ENCODE data around the gene MLLT1.

- TF ChIP-seq EP300 (IDR thresholded peaks at IDR 0.05) = no peak
- TF ChIP-seq CTCF (IDR thresholded peaks at IDR 0.05) = no peak
- TF ChIP-seq POLR2A (IDR thresholded peaks at IDR 0.05) = no peak
Observed at GRCh38 chr19:6204212-6204611, 75.6 kb downstream of the MLLT1 start.

Data from suprapubic skin (tissue), 3 donors.